ENCODE measurements around the gene PAPLN.
A peak's percentile ranks its signal among the peaks of the same experiment; 100 is the strongest.
"Not testable (repeated sequence)": the region's sequence is repeated elsewhere in the genome, so short reads cannot be mapped to it uniquely, and the experiment has no call there.

Gene PAPLN

DNA sequence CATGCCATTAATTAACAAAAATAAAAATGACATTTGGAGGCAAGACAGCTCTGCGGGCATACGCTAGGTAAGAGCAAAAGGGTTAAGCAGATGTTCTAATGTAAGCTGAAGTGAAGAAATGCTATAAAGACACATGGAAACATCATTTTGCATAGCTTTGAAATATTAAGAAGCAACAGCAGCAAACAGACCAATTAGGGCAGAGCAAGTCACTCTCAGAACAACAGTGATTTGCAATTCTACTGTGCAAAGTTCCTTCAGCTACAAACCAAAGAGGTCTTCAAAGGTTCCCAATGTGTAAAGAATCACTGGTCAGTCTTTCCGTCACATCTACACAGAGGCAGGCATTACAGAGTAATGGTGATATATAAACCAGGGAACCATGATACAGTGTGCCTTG is 68.2 kb downstream of the PAPLN start:
- DNase-seq: no peak

DNA sequence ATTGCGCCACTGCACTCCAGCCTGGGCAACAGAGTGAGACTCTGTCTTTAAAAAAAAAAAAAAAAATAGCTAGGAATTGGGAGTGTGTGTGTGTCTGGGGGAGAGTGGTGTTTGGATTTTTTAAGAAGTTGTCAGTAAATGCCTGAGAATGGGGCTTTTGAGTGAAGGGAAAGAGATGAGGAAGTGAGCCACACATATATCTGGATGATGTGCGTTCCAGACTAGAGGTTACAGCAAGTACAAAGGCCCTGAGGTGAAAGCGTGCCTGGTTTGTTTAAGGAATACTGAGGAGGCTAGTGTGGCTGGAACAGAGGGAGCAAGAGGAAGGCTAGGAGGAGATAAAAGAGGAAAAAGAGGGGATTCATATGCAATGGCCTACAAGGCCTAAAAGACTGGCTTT is 70.0 kb downstream of the PAPLN start:
- DNase-seq: no peak

DNA sequence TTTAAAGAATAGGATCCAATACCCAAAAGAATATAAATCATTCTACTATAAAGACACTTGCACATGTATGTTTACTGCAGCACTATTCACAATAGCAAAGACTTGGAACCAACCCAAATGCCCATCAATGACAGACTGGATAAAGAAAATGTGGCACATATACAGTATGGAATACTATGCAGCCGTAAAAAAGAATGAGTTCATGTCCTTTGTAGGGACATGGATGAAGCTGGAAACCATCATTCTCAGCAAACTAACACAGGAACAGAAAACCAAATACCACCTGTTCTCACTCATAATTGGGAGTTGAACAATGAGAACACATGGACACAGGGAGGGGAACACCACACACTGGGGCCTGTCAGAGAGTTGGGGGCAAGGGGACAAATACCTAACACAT is 71.9 kb downstream of the PAPLN start:
- DNase-seq: not testable (repeated sequence)

DNA sequence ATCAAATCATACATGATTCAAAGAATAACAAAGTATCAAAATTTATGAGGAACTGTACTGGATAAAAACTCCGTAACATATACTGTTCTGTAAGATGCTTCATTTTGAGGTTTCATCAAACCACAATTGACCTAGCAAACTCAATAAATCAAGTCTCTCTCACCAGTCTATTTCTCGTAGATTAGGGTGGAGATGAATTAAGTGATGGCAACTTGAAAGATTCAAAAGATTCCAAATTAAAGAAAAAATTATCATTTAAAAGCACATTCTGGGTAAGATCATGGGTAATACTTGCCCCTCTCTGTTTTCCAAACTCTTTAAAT is 74.4 kb downstream of the PAPLN start:
- DNase-seq: peak; percentile 10

DNA sequence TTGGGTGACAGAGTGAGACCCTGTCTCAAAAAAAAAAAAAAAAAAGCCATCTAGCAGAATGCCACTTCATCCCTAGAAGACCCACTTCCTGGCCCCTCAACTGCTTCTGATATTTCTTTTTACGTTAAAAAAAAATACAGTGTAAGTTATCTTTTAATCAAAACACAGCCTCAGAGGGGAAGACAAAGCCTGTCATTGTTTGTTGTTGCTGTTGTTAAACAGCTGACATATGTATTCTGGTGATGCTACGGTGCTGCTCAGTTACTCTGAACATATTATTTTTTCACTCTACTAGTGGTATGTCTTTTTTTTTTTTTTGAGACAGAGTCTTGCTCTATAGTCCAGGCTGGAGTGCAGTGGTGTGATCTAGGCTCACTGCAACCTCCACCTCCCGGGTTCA is 75.4 kb downstream of the PAPLN start:
- DNase-seq: peak; percentile 12

DNA sequence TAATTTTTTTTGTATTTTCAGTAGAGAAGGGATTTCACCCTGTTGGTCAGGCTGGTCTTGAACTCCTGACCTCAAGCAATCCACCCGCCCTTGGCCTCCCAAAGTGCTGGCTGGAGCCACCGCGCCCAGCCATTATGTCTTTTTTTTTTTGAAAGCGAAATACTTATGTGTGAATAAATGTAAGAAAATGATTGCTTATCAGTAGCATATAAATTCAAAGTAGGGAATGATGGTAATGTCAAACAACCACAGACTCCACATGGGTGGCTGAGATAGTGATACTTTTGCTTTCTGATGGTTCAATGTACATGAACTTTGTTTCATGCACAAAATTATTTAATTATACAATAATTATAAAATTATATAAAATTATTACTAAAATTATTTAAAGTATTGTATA is 75.8 kb downstream of the PAPLN start:
- peak; percentile 78 for DNase-seq

DNA sequence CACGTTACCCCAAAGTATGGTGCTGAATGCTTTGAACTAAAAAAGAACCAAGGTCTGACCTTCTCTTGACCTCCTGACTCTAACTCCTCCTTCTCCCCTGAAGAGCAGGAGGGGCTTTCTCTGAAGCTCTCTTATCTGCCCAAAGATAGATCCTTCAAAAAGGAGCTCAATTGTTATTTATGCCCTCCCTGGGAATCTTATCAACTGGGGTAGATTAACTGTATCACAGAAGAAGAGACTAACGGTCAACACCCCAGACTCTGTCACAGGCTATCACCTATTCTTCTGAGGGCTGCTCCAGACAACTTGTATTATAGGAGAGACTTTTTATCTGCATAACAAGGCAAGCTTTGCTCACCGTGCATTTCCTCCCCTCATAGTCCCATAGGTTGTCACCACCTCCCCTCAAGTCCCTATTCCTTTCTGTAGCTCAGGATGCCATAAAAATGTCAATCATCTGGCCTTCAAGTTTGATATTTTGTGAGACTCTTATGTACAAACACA is 86.6 kb downstream of the PAPLN start:
- peak; percentile 32 for DNase-seq

Measured in hematopoietic multipotent progenitor cell treated with erythropoietin and hydrocortisone succinate and interleukin-3 and kit ligand, for 6 days (in vitro differentiated cells).